Measurements from ENCODE around the gene TGIF2. TPM values are rescaled to one million over a fixed set of nuclear protein-coding genes. Genes with fewer than 3 reads are reported as not detected.

Gene TGIF2
- total RNA-seq, 4 donors from 2014 or later: 8.1 to 11.3 (median 9.1) TPM

DNA sequence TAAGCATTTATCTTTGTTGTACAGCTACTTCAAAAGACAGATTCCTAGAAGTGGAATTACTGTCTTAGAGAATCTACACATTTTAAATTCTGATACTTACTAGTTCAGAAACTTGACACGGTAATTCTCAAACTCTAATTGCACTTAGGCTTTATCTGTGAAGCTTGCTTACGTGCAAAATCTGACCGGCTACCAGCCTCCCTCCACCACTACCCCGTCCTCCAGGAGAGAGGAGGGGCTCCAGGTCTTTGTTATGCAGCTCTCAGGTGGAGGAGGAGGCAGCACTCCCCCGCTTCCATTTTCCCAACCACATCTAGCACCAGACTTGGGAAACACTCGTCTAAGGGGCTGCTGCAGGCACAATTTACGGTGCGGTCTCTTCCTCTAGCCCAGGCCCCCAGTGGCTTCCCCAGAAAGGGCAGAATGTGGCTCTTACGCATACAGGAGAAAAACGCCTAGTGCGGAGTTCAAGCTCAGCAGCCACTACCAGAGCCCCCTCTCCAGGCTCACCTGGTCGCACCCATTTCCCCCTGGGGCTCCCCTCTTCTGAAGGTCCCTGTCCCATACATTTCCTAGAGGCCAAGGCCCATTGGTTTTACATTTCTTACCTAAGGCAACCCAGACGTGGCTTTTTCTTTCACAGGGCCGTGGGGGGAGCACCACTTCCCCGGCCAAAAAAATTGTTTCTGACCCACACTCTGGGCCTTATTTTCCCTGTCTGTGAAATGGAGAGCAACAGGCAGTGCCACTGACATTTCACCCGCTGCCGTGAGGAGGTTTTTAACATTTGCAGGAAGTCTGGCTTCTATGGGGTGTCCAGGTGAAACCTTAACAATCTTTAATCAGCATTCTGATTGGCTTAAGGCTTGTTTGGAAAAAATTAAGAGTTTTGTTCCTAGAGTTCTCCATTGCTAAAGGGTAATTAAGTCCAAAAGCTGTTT lies 1.6 kb upstream of the TGIF2 start:
- H3K27me3 ChIP-seq: no peaks in the 10 kb centered on the region
- H3K36me3 ChIP-seq: no peaks in the 10 kb centered on the region
- H3K4me1 ChIP-seq: peaks cover 36% of the 10 kb centered on the region
- WGBS: 70% methylated on average over 17 of the region's 17 CpGs
- peak overlapping the region; percentile 89 for H3K27ac ChIP-seq
- DNase-seq (ENCODE audit: low spot score in 2 of 2): no peak
- H3K4me3 ChIP-seq: no peak overlapping the region
- H3K9me3 ChIP-seq: no peaks in the 10 kb centered on the region
- TF ChIP-seq, protein P1, sequence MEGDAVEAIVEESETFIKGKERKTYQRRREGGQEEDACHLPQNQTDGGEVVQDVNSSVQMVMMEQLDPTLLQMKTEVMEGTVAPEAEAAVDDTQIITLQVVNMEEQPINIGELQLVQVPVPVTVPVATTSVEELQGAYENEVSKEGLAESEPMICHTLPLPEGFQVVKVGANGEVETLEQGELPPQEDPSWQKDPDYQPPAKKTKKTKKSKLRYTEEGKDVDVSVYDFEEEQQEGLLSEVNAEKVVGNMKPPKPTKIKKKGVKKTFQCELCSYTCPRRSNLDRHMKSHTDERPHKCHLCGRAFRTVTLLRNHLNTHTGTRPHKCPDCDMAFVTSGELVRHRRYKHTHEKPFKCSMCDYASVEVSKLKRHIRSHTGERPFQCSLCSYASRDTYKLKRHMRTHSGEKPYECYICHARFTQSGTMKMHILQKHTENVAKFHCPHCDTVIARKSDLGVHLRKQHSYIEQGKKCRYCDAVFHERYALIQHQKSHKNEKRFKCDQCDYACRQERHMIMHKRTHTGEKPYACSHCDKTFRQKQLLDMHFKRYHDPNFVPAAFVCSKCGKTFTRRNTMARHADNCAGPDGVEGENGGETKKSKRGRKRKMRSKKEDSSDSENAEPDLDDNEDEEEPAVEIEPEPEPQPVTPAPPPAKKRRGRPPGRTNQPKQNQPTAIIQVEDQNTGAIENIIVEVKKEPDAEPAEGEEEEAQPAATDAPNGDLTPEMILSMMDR (IDR thresholded peaks at IDR 0.05): no peak
- TF ChIP-seq EP300 (IDR thresholded peaks at IDR 0.05): no peak
- TF ChIP-seq POLR2A (IDR thresholded peaks at IDR 0.05): no peak
- TF ChIP-seq POLR2AphosphoS5 (IDR thresholded peaks at IDR 0.05): no peak

DNA sequence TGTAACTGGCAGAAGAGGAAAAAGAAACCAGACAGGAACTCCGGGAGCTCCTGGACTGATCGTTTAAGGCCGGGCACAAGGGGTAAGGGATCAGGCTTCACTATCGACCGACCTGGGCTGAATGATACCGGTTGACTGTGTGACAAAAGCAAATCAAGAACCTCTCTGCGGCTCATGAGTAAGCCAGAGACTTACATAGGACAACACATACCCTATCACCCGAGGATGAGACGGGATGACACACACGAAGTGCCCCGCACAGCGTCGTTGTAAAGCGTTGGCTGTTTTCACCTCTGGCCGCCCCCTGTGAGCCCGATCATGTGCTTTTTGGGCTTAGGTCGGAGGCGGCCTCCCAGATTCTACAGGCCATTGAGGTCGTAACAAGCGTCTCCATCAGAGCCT lies 695 bp upstream of the TGIF2 start:
- Histone ChIP-seq H3K27me3 (no peaks in the 10 kb centered on the region), H3K9me3 (no peaks in the 10 kb centered on the region), H3K27ac (peak overlapping the region; percentile 89), H3K4me1 (peaks cover 36% of the 10 kb centered on the region), H3K36me3 (no peaks in the 10 kb centered on the region), H3K4me3 (peak overlapping the region; percentile 85)
- TF ChIP-seq, protein P1 (IDR thresholded peaks at IDR 0.05): no peak
- TF ChIP-seq POLR2A (IDR thresholded peaks at IDR 0.05): no peak
- no peak for TF ChIP-seq EP300 (IDR thresholded peaks at IDR 0.05)
- no peak for TF ChIP-seq POLR2AphosphoS5 (IDR thresholded peaks at IDR 0.05)
- 17% methylated on average over 8 of the region's 20 CpGs for WGBS
- no peak for DNase-seq (ENCODE audit: low spot score in 2 of 2)

GRCh38 chr20:36573798-36574365 lies 485 bp downstream of the TGIF2 start:
- no CpG with 5 or more reads among the region's 53 CpGs for WGBS
- H3K4me3 ChIP-seq: peak overlapping the region; percentile 85
- no peaks in the 10 kb centered on the region for H3K9me3 ChIP-seq
- H3K4me1 ChIP-seq: peaks cover 36% of the 10 kb centered on the region
- peak overlapping the region; percentile 89 for H3K27ac ChIP-seq
- H3K36me3 ChIP-seq: peaks cover 3% of the 10 kb centered on the region
- TF ChIP-seq EP300 (IDR thresholded peaks at IDR 0.05): no peak
- TF ChIP-seq, protein P1 (IDR thresholded peaks at IDR 0.05): no peak
- TF ChIP-seq POLR2A (IDR thresholded peaks at IDR 0.05): no peak
- TF ChIP-seq POLR2AphosphoS5 (IDR thresholded peaks at IDR 0.05): no peak
- H3K27me3 ChIP-seq: no peaks in the 10 kb centered on the region
- DNase-seq (ENCODE audit: low spot score in 2 of 2): peak; percentile 76 to 80

DNA sequence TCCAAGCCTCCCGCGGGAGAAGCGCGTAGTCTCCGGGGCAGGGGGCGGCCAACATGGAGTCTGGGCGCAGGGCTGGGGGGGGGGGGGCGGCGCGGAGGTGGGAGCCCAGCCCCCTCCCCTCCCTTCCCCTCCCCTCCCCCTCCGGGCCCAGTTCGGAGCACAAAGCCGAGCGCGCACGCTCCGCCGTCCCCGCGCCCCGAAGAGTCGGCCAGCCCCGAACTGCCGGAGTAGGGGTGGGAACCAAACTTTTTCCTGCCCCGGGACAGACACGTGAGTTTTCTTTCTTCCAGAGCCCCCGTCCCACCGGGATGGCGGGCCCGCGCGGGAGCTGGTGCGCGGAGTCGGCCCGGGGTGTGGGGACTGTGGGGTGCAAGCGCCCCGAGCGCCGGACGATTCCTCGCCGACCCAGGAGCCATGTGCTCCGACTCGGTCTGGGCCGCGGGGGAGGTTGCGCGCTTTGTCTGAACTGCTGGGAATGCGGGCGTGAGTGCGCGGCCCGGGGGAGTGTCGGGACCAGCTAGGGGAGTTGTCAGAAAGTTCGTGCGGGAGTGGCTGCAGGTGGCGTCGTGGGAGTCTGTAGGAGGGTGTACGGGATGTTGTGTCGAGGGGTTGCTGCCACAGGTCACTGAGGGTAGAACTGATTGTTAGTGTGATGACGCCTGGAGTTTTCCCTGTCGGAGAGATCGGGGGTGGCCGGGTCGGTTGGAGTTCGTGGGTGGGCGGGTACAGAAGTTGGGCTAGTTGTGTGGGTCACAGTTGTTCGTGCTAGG lies 1.2 kb downstream of the TGIF2 start:
- Histone ChIP-seq H3K36me3 (peaks cover 9% of the 10 kb centered on the region), H3K27ac (peak overlapping the region; percentile 89), H3K4me1 (peaks cover 35% of the 10 kb centered on the region), H3K9me3 (no peaks in the 10 kb centered on the region), H3K4me3 (peak overlapping the region; percentile 85), H3K27me3 (no peaks in the 10 kb centered on the region)
- peak in 1 of 2 donors; percentile 81 for DNase-seq (ENCODE audit: low spot score in 2 of 2)
- 0% methylated on average over 18 of the region's 69 CpGs for WGBS
- TF ChIP-seq POLR2A (IDR thresholded peaks at IDR 0.05) (no peak), EP300 (IDR thresholded peaks at IDR 0.05) (no peak), POLR2AphosphoS5 (IDR thresholded peaks at IDR 0.05) (no peak)
- TF ChIP-seq, protein P1 (IDR thresholded peaks at IDR 0.05): no peak
